ENCODE data around the gene HYPK.

DNA sequence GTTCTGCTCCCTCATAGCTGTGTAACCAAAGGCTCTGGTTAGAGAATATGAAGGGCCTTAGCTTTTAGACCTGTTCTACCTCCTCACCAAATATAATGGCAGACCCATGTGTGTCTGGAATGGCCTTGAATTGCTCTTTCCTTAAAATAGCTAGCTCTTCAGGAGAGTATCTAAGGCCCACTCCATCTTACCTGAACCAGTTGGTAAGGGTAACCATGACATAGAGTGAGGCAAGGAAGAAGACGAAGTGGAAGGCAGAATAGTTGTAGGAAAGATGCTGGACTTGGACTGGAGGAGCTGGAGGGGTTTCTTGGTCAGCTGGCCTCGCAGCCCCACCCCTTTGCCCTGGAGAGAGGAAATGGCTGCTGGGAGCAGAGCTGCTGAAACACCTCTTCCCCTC, 5.2 kb upstream of the HYPK start:
- TF ChIP-seq GATA2 (IDR thresholded peaks at IDR 0.05; ENCODE audit: low read depth, low read length) (no peak), GATA3 (IDR thresholded peaks at IDR 0.05; ENCODE audit: low read depth, low read length) (no peak)

Measured in SH-SY5Y (cell line).